OCI-LY3 (cell line): Measurements from ENCODE around the gene ZBTB32.

ENCODE experiments used
- CTCF ChIP-seq: fragments of 200-600, 300-600 bp; sonication (generic); IDR thresholded peaks from 2 replicates; pipeline ENCODE4 v1.5.1; 2014; ENCODE audit warnings: antibody characterized with exemption, low read length, low read depth
- EZH2phosphoT487 ChIP-seq: fragments of 200-600 bp; shearing (Covaris generic); IDR thresholded peaks from 2 replicates; pipeline ENCODE4 v1.6.1; 2018; ENCODE audit warnings: antibody characterized with exemption, mixed run types, low read depth

- TF ChIP-seq CTCF, result no peak
- TF ChIP-seq EZH2phosphoT487, result no peak
Measured at GRCh38 chr19:35734889-35735288, 30.5 kb downstream of the ZBTB32 start.
